Calu3 (cell line): ENCODE measurements around the gene PPARG. TPM values are rescaled to one million over a fixed set of nuclear protein-coding genes. Genes with fewer than 3 reads are reported as not detected.

Source experiments
- BruUV-seq: library from RNA; stranded (reverse); fragments of 400-500 nt; replicated peaks from 2 replicates; lab custom pipeline; 2021; lab: Mats Ljungman, UMichigan
- CTCF ChIA-PET: fragments of 300-600 bp; sonication (Branson Sonifier 250); formaldehyde crosslinking; loops from one replicate; lab custom pipeline; 2022; ENCODE audit warnings: antibody characterized with exemption; lab: Charles Lee
- DNase-seq: peaks from one replicate; pipeline ENCODE4 v3.0.0; 2022
- H3K27ac Mint-ChIP-seq: one replicate; pipeline ENCODE4 v1.8.0; 2022; ENCODE audit warnings: mixed read lengths; ENCODE audit not compliant: unreplicated experiment
- H3K27me3 Mint-ChIP-seq: one replicate; pipeline ENCODE4 v1.8.0; 2022; ENCODE audit warnings: mixed read lengths; ENCODE audit not compliant: unreplicated experiment
- H3K36me3 Mint-ChIP-seq: one replicate; pipeline ENCODE4 v1.8.0; 2022; ENCODE audit warnings: mild to moderate bottlenecking, moderate library complexity, mixed read lengths; ENCODE audit not compliant: insufficient read depth, unreplicated experiment
- H3K4me1 Mint-ChIP-seq: one replicate; pipeline ENCODE4 v1.8.0; 2022; ENCODE audit warnings: mild to moderate bottlenecking, low read depth, mixed read lengths; ENCODE audit not compliant: unreplicated experiment
- H3K4me3 Mint-ChIP-seq: one replicate; pipeline ENCODE4 v1.8.0; 2022; ENCODE audit warnings: mild to moderate bottlenecking, low read depth, moderate library complexity, mixed read lengths; ENCODE audit not compliant: unreplicated experiment
- H3K9me3 Mint-ChIP-seq: one replicate; pipeline ENCODE4 v1.8.0; 2022; ENCODE audit warnings: low read depth, mixed read lengths; ENCODE audit not compliant: unreplicated experiment
- CTCF ChIP-seq: fragments of 200-600 bp; IDR thresholded peaks from one replicate; pipeline ENCODE4 v1.8.0; 2022; ENCODE audit warnings: antibody characterized with exemption; ENCODE audit not compliant: unreplicated experiment
- intact Hi-C: fragments of 100-400 bp; cut with micrococcal nuclease; formaldehyde crosslinking; loops from one replicate; pipeline ENCODE4 v1.10.0; 2022; ENCODE audit not compliant: unreplicated experiment
- total RNA-seq: library from RNA; stranded (reverse); gene quantifications from 2 replicates; pipeline ENCODE4 v1.2.3, GENCODE V29; 2022

Gene PPARG
- total RNA-seq, 1 experiment from 2014 or later: 85.8 TPM

GRCh38 chr3:12451960-12452359 lies 163.1 kb downstream of the PPARG start:
- no peak overlapping the region for H3K4me3 Mint-ChIP-seq
- H3K27ac Mint-ChIP-seq: no peak overlapping the region
- H3K4me1 Mint-ChIP-seq: peaks cover 26% of the 10 kb centered on the region
- CTCF ChIA-PET: interaction anchor here (0.6 kb wide), 1 partner anchor 193 kb away, joined by 10 read pairs; no protein-coding TSS in a partner anchor
- DNase-seq: no peak
- no peaks in the 10 kb centered on the region for H3K27me3 Mint-ChIP-seq
- intact Hi-C loops: no loop called here
- no TSS peak for BruUV-seq
- no peak for TF ChIP-seq CTCF
- H3K36me3 Mint-ChIP-seq: no peaks in the 10 kb centered on the region
- H3K9me3 Mint-ChIP-seq: no peaks in the 10 kb centered on the region

GRCh38 chr3:12452361-12453330 lies 163.8 kb downstream of the PPARG start:
- no peak for DNase-seq
- CTCF ChIA-PET: interaction anchor here (0.6 kb wide), 1 partner anchor 193 kb away, joined by 10 read pairs; no protein-coding TSS in a partner anchor
- TF ChIP-seq CTCF: no peak
- Mint-ChIP-seq H3K4me1 (peaks cover 20% of the 10 kb centered on the region), H3K4me3 (no peak overlapping the region), H3K27ac (no peak overlapping the region), H3K9me3 (no peaks in the 10 kb centered on the region), H3K27me3 (no peaks in the 10 kb centered on the region), H3K36me3 (no peaks in the 10 kb centered on the region)
- intact Hi-C loops: no loop called here
- BruUV-seq: no TSS peak

GRCh38 chr3:12454076-12454815 lies 165.4 kb downstream of the PPARG start:
- BruUV-seq: no TSS peak
- DNase-seq: no peak
- intact Hi-C loops: no loop called here
- CTCF ChIA-PET: no interaction called here
- Mint-ChIP-seq H3K4me1 (peaks cover 13% of the 10 kb centered on the region), H3K27ac (no peak overlapping the region), H3K4me3 (no peak overlapping the region), H3K36me3 (no peaks in the 10 kb centered on the region), H3K27me3 (no peaks in the 10 kb centered on the region), H3K9me3 (no peaks in the 10 kb centered on the region)
- no peak for TF ChIP-seq CTCF

GRCh38 chr3:12454816-12455121 lies 165.9 kb downstream of the PPARG start:
- Mint-ChIP-seq H3K4me1 (peaks cover 13% of the 10 kb centered on the region), H3K27me3 (no peaks in the 10 kb centered on the region), H3K27ac (no peak overlapping the region), H3K4me3 (no peak overlapping the region), H3K36me3 (no peaks in the 10 kb centered on the region), H3K9me3 (no peaks in the 10 kb centered on the region)
- DNase-seq: no peak
- intact Hi-C loops: no loop called here
- no peak for TF ChIP-seq CTCF
- no TSS peak for BruUV-seq
- CTCF ChIA-PET: no interaction called here
